ENCODE data around the gene FAM199X.

Gene FAM199X

GRCh38 chrX:104165894-104166734 lies at the start of gene FAM199X:
Gene FAM199X (plus strand): TSS chrX:104166453. CDS start chrX:104166786, 333 bp downstream.
- peak; percentile 61 for DNase-seq (ENCODE audit: low read depth)
- peak within 1 kb of the TSS; percentile 93 for H3K4me3 ChIP-seq (ENCODE audit: low read depth, low read length)
- TF ChIP-seq, protein P1, sequence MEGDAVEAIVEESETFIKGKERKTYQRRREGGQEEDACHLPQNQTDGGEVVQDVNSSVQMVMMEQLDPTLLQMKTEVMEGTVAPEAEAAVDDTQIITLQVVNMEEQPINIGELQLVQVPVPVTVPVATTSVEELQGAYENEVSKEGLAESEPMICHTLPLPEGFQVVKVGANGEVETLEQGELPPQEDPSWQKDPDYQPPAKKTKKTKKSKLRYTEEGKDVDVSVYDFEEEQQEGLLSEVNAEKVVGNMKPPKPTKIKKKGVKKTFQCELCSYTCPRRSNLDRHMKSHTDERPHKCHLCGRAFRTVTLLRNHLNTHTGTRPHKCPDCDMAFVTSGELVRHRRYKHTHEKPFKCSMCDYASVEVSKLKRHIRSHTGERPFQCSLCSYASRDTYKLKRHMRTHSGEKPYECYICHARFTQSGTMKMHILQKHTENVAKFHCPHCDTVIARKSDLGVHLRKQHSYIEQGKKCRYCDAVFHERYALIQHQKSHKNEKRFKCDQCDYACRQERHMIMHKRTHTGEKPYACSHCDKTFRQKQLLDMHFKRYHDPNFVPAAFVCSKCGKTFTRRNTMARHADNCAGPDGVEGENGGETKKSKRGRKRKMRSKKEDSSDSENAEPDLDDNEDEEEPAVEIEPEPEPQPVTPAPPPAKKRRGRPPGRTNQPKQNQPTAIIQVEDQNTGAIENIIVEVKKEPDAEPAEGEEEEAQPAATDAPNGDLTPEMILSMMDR (IDR thresholded peaks at IDR 0.05; ENCODE audit: low read depth, low read length, missing control alignments): peak; percentile 50

DNA sequence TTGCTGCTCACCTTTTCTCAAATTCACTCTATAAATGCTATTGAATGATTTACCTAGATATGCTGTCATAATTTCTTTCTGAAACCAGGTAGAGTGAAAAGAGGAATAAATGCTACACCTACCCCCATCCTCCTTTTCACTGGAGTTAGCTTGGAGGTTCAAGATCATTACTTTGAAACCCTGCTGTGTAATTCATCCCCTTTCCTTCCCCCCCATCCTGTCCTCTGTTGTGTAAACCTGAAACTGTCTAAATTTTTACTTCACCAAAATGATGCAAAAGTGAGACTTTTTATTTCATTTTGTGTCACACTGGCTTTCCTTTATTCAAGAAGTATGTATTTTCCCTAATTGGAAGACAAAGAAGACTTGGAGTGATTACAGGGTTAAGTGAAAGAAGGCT lies 48.5 kb upstream of the FAM199X start:
- no peak for DNase-seq (ENCODE audit: low read depth)
- TF ChIP-seq, protein P1 (IDR thresholded peaks at IDR 0.05; ENCODE audit: low read depth, low read length, missing control alignments): no peak
- H3K4me3 ChIP-seq (ENCODE audit: low read depth, low read length): no peak overlapping the region

- TF ChIP-seq, protein P1 (IDR thresholded peaks at IDR 0.05; ENCODE audit: low read depth, low read length, missing control alignments): no peak
- no peak for DNase-seq (ENCODE audit: low read depth)
- no peak overlapping the region for H3K4me3 ChIP-seq (ENCODE audit: low read depth, low read length)
These were observed 47.5 kb upstream of the FAM199X start for GRCh38 chrX:104118765-104119164.

- no peak overlapping the region for H3K4me3 ChIP-seq (ENCODE audit: low read depth, low read length)
- no peak for DNase-seq (ENCODE audit: low read depth)
- TF ChIP-seq, protein P1 (IDR thresholded peaks at IDR 0.05; ENCODE audit: low read depth, low read length, missing control alignments): no peak
These were observed 43.4 kb upstream of the FAM199X start for GRCh38 chrX:104122829-104123228.

DNA sequence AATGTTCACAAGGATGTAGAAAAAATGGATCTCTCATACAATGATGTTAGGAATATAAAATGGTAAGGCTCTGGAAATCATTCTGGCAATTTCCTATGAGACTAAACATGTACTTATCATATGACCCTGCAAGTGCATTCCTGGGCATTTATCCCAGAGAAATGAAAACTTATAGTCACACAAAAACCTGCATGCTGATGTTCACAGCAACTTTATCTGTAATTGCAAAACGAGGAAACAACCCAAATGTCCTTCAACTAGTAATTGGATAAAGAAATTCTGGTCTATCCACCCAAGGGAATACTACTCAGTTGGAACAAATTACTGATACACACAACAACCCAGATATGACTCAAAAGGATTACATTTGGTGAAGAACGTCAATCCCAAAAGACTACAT lies 39.4 kb upstream of the FAM199X start:
- TF ChIP-seq, protein P1 (IDR thresholded peaks at IDR 0.05; ENCODE audit: low read depth, low read length, missing control alignments): no peak
- DNase-seq (ENCODE audit: low read depth): no peak
- H3K4me3 ChIP-seq (ENCODE audit: low read depth, low read length): no peak overlapping the region

DNA sequence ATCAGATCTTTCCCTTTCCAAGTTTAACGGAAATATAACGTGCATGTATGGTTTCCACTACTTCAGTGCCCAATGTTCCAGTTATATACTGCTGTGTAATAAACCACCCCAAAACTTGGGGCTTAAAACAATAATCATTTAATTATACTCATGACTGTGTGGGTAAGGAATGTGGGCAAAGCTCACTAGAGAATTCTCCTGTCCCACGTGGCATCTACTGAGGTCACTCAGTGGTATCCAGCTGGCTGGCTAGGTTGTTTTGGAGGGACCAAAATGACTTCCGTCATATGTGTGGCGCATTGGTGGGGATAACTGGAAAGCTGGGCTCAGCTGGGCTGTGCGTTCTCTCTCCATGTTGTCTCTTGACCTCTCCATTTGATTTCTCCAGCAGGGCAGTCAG lies 35.4 kb upstream of the FAM199X start:
- no peak for DNase-seq (ENCODE audit: low read depth)
- no peak overlapping the region for H3K4me3 ChIP-seq (ENCODE audit: low read depth, low read length)
- TF ChIP-seq, protein P1 (IDR thresholded peaks at IDR 0.05; ENCODE audit: low read depth, low read length, missing control alignments): no peak

All from GM12864 (cell line).